OCI-LY3 (cell line): Measurements from ENCODE around the gene DAP.

Experiments used
- H2AFZ ChIP-seq: fragments of 200-600, 300-600 bp; shearing (Covaris generic); 2 replicates; pipeline ENCODE4 v1.6.0; 2014; ENCODE audit warnings: antibody characterized with exemption, low read depth, low read length
- H3K27ac ChIP-seq: fragments of 200-600, 300-600 bp; sonication (generic); 2 replicates; pipeline ENCODE4 v1.5.1; 2014; ENCODE audit warnings: mild to moderate bottlenecking, low read length, moderate library complexity, mixed read lengths
- H3K27me3 ChIP-seq: fragments of 200-600, 300-600 bp; sonication (generic); 2 replicates; pipeline ENCODE4 v1.6.1; 2014; ENCODE audit warnings: low read depth, low read length, mixed read lengths
- H3K36me3 ChIP-seq: fragments of 200-600, 300-600 bp; sonication (generic); replicated peaks from 2 replicates; pipeline ENCODE3; 2014; ENCODE audit warnings: low read depth, low read length, mixed read lengths
- H3K4me1 ChIP-seq: fragments of 300-600, 200-600 bp; sonication (generic); 2 replicates; pipeline ENCODE4 v1.6.1; 2014; ENCODE audit warnings: low read length, mixed read lengths
- H3K4me2 ChIP-seq: fragments of 200-600, 300-600 bp; sonication (generic); 2 replicates; pipeline ENCODE4 v1.6.1; 2014; ENCODE audit warnings: low read length, mixed read lengths
- H3K4me3 ChIP-seq: fragments of 300-600, 200-600 bp; sonication (generic); 2 replicates; pipeline ENCODE4 v1.5.1; 2014; ENCODE audit warnings: antibody characterized with exemption, mild to moderate bottlenecking, low read length, moderate library complexity
- H3K79me2 ChIP-seq: fragments of 300-600, 200-600 bp; shearing (Covaris generic); 2 replicates; pipeline ENCODE4 v1.6.1; 2014; ENCODE audit warnings: mild to moderate bottlenecking, low read length, mixed read lengths
- H3K9ac ChIP-seq: fragments of 300-600, 200-600 bp; shearing (Covaris generic); 2 replicates; pipeline ENCODE4 v1.6.0; 2014; ENCODE audit warnings: mild to moderate bottlenecking, low read length, moderate library complexity
- H3K9me3 ChIP-seq: fragments of 200-600, 300-600 bp; shearing (Covaris generic); 2 replicates; pipeline ENCODE4 v1.6.1; 2014; ENCODE audit warnings: low read length, mixed read lengths; ENCODE audit not compliant: insufficient read depth
- H4K20me1 ChIP-seq: fragments of 200-600, 300-600 bp; sonication (generic); 2 replicates; pipeline ENCODE4 v1.6.1; 2016; ENCODE audit warnings: low read length, mixed read lengths; ENCODE audit not compliant: insufficient read depth
- CTCF ChIP-seq: fragments of 200-600, 300-600 bp; sonication (generic); IDR thresholded peaks from 2 replicates; pipeline ENCODE4 v1.5.1; 2014; ENCODE audit warnings: antibody characterized with exemption, low read length, low read depth
- EZH2phosphoT487 ChIP-seq: fragments of 200-600 bp; shearing (Covaris generic); IDR thresholded peaks from 2 replicates; pipeline ENCODE4 v1.6.1; 2018; ENCODE audit warnings: antibody characterized with exemption, mixed run types, low read depth

Gene DAP

GRCh38 chr5:10756549-10756948 is 4.5 kb downstream of the DAP start:
- no peak overlapping the region for H3K9ac ChIP-seq
- H3K4me1 ChIP-seq = peaks cover 9% of the 10 kb centered on the region
- H3K27ac ChIP-seq = no peak overlapping the region
- peaks cover 6% of the 10 kb centered on the region for H3K36me3 ChIP-seq
- peaks cover 34% of the 10 kb centered on the region; the same call in 1 of the 2 replicates for H4K20me1 ChIP-seq
- TF ChIP-seq EZH2phosphoT487 (no peak), CTCF (no peak)
- H3K27me3 ChIP-seq = no peaks in the 10 kb centered on the region
- H3K4me3 ChIP-seq = no peak overlapping the region
- H3K9me3 ChIP-seq = no peaks in the 10 kb centered on the region
- H3K79me2 ChIP-seq = peaks cover 49% of the 10 kb centered on the region
- no peak overlapping the region for H2AFZ ChIP-seq
- no peak overlapping the region for H3K4me2 ChIP-seq

GRCh38 chr5:10753178-10753577 is 7.9 kb downstream of the DAP start:
- peaks cover 6% of the 10 kb centered on the region for H3K36me3 ChIP-seq
- H3K9me3 ChIP-seq = no peaks in the 10 kb centered on the region
- H3K79me2 ChIP-seq = peaks cover 24% of the 10 kb centered on the region
- peaks cover 36% of the 10 kb centered on the region for H4K20me1 ChIP-seq
- H3K27me3 ChIP-seq = no peaks in the 10 kb centered on the region
- peaks cover 11% of the 10 kb centered on the region for H3K4me1 ChIP-seq
- no peak overlapping the region for H3K4me3 ChIP-seq
- H3K27ac ChIP-seq = no peak overlapping the region
- no peak overlapping the region for H2AFZ ChIP-seq
- H3K4me2 ChIP-seq = no peak overlapping the region
- H3K9ac ChIP-seq = no peak overlapping the region
- TF ChIP-seq EZH2phosphoT487 (no peak), CTCF (no peak)

- Histone ChIP-seq H3K36me3 (peaks cover 6% of the 10 kb centered on the region), H3K27ac (no peak overlapping the region), H3K4me3 (no peak overlapping the region), H3K27me3 (no peaks in the 10 kb centered on the region), H2AFZ (no peak overlapping the region), H3K9me3 (no peaks in the 10 kb centered on the region), H3K79me2 (peaks cover 18% of the 10 kb centered on the region), H3K4me2 (no peak overlapping the region), H3K4me1 (peaks cover 18% of the 10 kb centered on the region), H4K20me1 (peaks cover 40% of the 10 kb centered on the region), H3K9ac (no peak overlapping the region)
- TF ChIP-seq EZH2phosphoT487 = no peak
- no peak for TF ChIP-seq CTCF
Observed at GRCh38 chr5:10752451-10752850, 8.6 kb downstream of the DAP start.

GRCh38 chr5:10750909-10751308 is 10.1 kb downstream of the DAP start:
- H2AFZ ChIP-seq = no peak overlapping the region
- H3K4me3 ChIP-seq = no peak overlapping the region
- H4K20me1 ChIP-seq = peaks cover 32% of the 10 kb centered on the region
- TF ChIP-seq CTCF (no peak), EZH2phosphoT487 (no peak)
- no peak overlapping the region for H3K9ac ChIP-seq
- H3K27me3 ChIP-seq = no peaks in the 10 kb centered on the region
- H3K79me2 ChIP-seq = peaks cover 7% of the 10 kb centered on the region
- H3K4me1 ChIP-seq = peaks cover 24% of the 10 kb centered on the region
- H3K4me2 ChIP-seq = no peak overlapping the region
- H3K9me3 ChIP-seq = no peaks in the 10 kb centered on the region
- H3K27ac ChIP-seq = no peak overlapping the region
- H3K36me3 ChIP-seq = peaks cover 15% of the 10 kb centered on the region
